SU-DHL-6 (cell line): ENCODE data around the gene PPTC7.

Experiments used
- H2AFZ ChIP-seq: fragments of 200-600 bp; sonication (generic); 2 replicates; pipeline ENCODE4 v1.6.1; 2014; ENCODE audit warnings: low read depth, mild to moderate bottlenecking, moderate library complexity, mixed read lengths, antibody characterized with exemption, low read length; ENCODE audit not compliant: severe bottlenecking
- H3F3A ChIP-seq: fragments of 200-600 bp; shearing (Covaris generic); 2 replicates; pipeline ENCODE4 v1.6.0; 2016; ENCODE audit warnings: antibody characterized with exemption, mild to moderate bottlenecking; ENCODE audit not compliant: insufficient read depth
- H3K27ac ChIP-seq: fragments of 200-600 bp; sonication (generic); 2 replicates; pipeline ENCODE4 v1.5.1; 2016; ENCODE audit warnings: low read depth, mild to moderate bottlenecking, low read length, moderate library complexity, mixed read lengths
- H3K27me3 ChIP-seq: fragments of 200-600 bp; sonication (generic), shearing (Covaris generic); 2 replicates; pipeline ENCODE4 v1.6.0; 2014; ENCODE audit warnings: mild to moderate bottlenecking, low read length
- H3K36me3 ChIP-seq: fragments of 200-600 bp; sonication (generic); 2 replicates; pipeline ENCODE4 v1.6.1; 2014; ENCODE audit warnings: mild to moderate bottlenecking, low read length, mixed read lengths
- H3K4me2 ChIP-seq: fragments of 300-600, 200-600 bp; shearing (Covaris generic), sonication (generic); 2 replicates; pipeline ENCODE4 v1.6.0; 2014; ENCODE audit warnings: low read length, low read depth, mild to moderate bottlenecking; ENCODE audit not compliant: poor library complexity, severe bottlenecking
- H3K4me3 ChIP-seq: fragments of 200-600 bp; sonication (generic); 2 replicates; pipeline ENCODE4 v1.5.1; 2014; ENCODE audit warnings: antibody characterized with exemption, low read length, mild to moderate bottlenecking, mixed read lengths; ENCODE audit not compliant: insufficient read depth, poor library complexity, severe bottlenecking
- H3K79me2 ChIP-seq: fragments of 200-600 bp; sonication (generic); 2 replicates; pipeline ENCODE4 v1.6.1; 2014; ENCODE audit warnings: mild to moderate bottlenecking, low read length, moderate library complexity; ENCODE audit not compliant: insufficient read depth
- H3K9ac ChIP-seq: fragments of 200-600 bp; sonication (generic); 2 replicates; pipeline ENCODE4 v1.7.0; 2014; ENCODE audit warnings: mild to moderate bottlenecking, low read length
- H3K9me2 ChIP-seq: fragments of 200-600 bp; sonication (generic); replicated peaks from 2 replicates; pipeline ENCODE4 v1.6.1; 2014; ENCODE audit warnings: low read length; ENCODE audit not compliant: insufficient read depth
- H3K9me3 ChIP-seq: fragments of 200-600 bp; sonication (generic); 2 replicates; pipeline ENCODE4 v1.6.1; 2014; ENCODE audit warnings: low read length, mixed read lengths; ENCODE audit not compliant: insufficient read depth
- H4K20me1 ChIP-seq: fragments of 200-600 bp; sonication (generic); 2 replicates; pipeline ENCODE4 v1.6.1; 2014; ENCODE audit warnings: low read depth, mild to moderate bottlenecking, antibody characterized with exemption, low read length, moderate library complexity, mixed read lengths
- CTCF ChIP-seq: fragments of 200-600 bp; sonication (generic); IDR thresholded peaks from one replicate; pipeline ENCODE4 v1.5.1; 2017; ENCODE audit warnings: antibody characterized with exemption, mild to moderate bottlenecking, low read length, moderate library complexity; ENCODE audit not compliant: insufficient read depth, poor library complexity, severe bottlenecking
- EZH2phosphoT487 ChIP-seq: fragments of 200-600 bp; sonication (generic), shearing (Covaris generic); conservative IDR thresholded peaks from 2 replicates; pipeline ENCODE4 v1.6.1; 2018; ENCODE audit warnings: mild to moderate bottlenecking, antibody characterized with exemption, low read length, moderate library complexity, mixed read lengths

PPTC7 gene

DNA sequence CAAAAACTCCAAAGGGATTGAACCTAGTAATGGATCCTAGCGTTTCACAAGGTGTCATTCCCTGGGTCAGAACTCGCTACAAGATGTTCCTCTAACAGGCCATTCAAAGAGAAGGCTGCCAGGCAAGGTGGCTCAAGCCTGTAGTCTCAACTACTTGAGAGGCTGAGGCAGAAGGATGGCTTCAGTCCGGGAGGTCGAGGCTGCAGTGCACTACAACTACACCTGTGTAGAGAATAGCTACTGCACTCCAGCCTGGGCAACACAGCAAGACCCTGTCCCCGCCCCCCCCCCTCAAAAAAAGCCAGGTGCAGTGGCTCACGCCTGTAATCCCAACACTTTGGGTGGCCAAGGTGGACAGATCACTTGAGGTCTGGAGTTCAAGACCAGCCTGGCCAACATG lies 14.4 kb downstream of the PPTC7 start:
- peaks cover 87% of the 10 kb centered on the region for H3K79me2 ChIP-seq
- H3K27me3 ChIP-seq = no peaks in the 10 kb centered on the region
- H3K4me2 ChIP-seq = no peak overlapping the region
- H3K9me3 ChIP-seq = peaks cover 13% of the 10 kb centered on the region
- no peak overlapping the region for H3K27ac ChIP-seq
- peaks cover 9% of the 10 kb centered on the region for H4K20me1 ChIP-seq
- peaks cover 6% of the 10 kb centered on the region for H3F3A ChIP-seq
- no peak overlapping the region for H3K4me3 ChIP-seq
- H3K9ac ChIP-seq = no peak overlapping the region
- TF ChIP-seq CTCF (no peak), EZH2phosphoT487 (no peak)
- no peaks in the 10 kb centered on the region for H3K9me2 ChIP-seq
- no peak overlapping the region for H2AFZ ChIP-seq
- H3K36me3 ChIP-seq = peaks cover 12% of the 10 kb centered on the region

DNA sequence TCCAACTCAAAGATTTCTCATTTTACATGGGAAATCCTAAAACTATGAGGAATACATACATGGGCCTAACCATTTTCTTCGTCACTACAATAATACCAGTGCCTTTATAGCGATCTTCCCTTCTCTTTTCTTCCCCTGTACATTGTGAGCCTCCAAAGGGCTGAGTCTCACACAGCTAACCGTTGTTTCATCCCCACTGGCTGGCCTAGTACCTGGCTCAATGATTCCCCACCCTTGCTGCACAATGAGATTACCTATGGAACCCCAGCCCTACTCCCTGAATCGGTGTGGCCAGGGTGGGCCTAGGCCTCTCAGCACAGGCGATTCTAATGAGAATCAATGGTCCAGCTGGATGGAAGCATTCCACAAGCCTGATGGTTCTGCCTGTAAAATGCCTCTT lies 16.1 kb downstream of the PPTC7 start:
- Histone ChIP-seq H3K9ac (no peak overlapping the region), H3K36me3 (peaks cover 6% of the 10 kb centered on the region), H3K9me2 (no peaks in the 10 kb centered on the region), H3K4me3 (no peak overlapping the region), H3K27ac (no peak overlapping the region), H3K79me2 (peaks cover 85% of the 10 kb centered on the region), H4K20me1 (peaks cover 9% of the 10 kb centered on the region), H3K27me3 (no peaks in the 10 kb centered on the region), H3F3A (peaks cover 8% of the 10 kb centered on the region), H2AFZ (no peak overlapping the region), H3K9me3 (peaks cover 8% of the 10 kb centered on the region), H3K4me2 (no peak overlapping the region)
- TF ChIP-seq CTCF (no peak), EZH2phosphoT487 (no peak)

GRCh38 chr12:110565894-110566871 lies 16.9 kb downstream of the PPTC7 start:
- H3K79me2 ChIP-seq = peaks cover 85% of the 10 kb centered on the region
- H3K27me3 ChIP-seq = no peaks in the 10 kb centered on the region
- no peaks in the 10 kb centered on the region for H3K9me3 ChIP-seq
- H3K36me3 ChIP-seq = no peaks in the 10 kb centered on the region
- H3K9me2 ChIP-seq = no peaks in the 10 kb centered on the region
- peaks cover 8% of the 10 kb centered on the region for H3F3A ChIP-seq
- no peak overlapping the region for H3K4me2 ChIP-seq
- peaks cover 9% of the 10 kb centered on the region for H4K20me1 ChIP-seq
- H3K4me3 ChIP-seq = no peak overlapping the region
- H3K9ac ChIP-seq = no peak overlapping the region
- H2AFZ ChIP-seq = no peak overlapping the region
- H3K27ac ChIP-seq = no peak overlapping the region
- TF ChIP-seq EZH2phosphoT487 = no peak

DNA sequence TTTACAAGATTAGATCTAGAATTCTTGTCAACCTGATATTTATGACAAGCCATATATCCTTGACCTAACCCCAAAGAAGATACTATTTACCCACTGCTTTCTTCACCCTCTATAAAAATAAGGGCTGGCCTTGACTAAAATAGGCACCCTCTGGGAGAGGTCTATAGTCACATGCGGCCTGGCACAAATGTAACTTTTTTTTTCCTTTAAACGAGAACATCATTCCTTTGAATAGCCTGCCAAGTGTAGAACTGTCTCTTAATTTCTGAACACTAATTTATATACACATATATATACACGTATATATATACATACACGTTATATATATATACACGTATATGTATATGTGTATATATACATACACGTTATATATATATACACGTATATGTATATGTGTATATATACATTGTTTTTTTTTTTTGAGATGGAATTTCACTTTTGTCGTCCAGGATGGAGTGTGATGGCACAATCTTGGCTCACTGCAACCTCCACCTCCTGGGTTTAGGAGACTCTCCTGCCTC lies 18.6 kb downstream of the PPTC7 start:
- Histone ChIP-seq H2AFZ (no peak overlapping the region), H3K27ac (no peak overlapping the region), H3K9me2 (no peaks in the 10 kb centered on the region), H3K4me2 (no peak overlapping the region), H3K36me3 (no peaks in the 10 kb centered on the region), H3K9me3 (no peaks in the 10 kb centered on the region), H3F3A (peaks cover 8% of the 10 kb centered on the region), H3K9ac (no peak overlapping the region), H4K20me1 (peaks cover 9% of the 10 kb centered on the region), H3K4me3 (no peak overlapping the region), H3K79me2 (peaks cover 97% of the 10 kb centered on the region), H3K27me3 (no peaks in the 10 kb centered on the region)
- TF ChIP-seq EZH2phosphoT487 (no peak), CTCF (no peak)
